H1 (cell line): ENCODE measurements around the gene C5orf58. TPM values are rescaled to one million over a fixed set of nuclear protein-coding genes. Genes with fewer than 3 reads are reported as not detected.

Experiments used
- FOSL1 ChIP-seq: IDR thresholded peaks from 2 replicates; pipeline ENCODE4 v1.6.1; 2011; ENCODE audit warnings: mild to moderate bottlenecking, low read depth, low read length, moderate library complexity; ENCODE audit not compliant: insufficient read depth
- polyA plus RNA-seq, 7 experiments: library from polyadenylated mRNA; depleted of rRNA in 3 of 7; stranded (reverse) in 5 of 7; unstranded in 2 of 7; fragments of >200 nt in 5 of 7; fragments of 200-250 nt in 2 of 7; gene quantifications; 1 replicate in 5 of 7; 2 replicates in 1 of 7; 4 replicates in 1 of 7; pipeline versions ENCODE4 v1.2.1 to v1.2.3, GENCODE V29; 2011 to 2013; ENCODE audit warnings: missing spikeins in 2 of 7, mixed read lengths in 2 of 7
- total RNA-seq: library from RNA; stranded (reverse); fragmentation: NEBNext Ultra II Directional; extraction: Animal tissue kit (Norgen Biotek cat#: 25700); gene quantifications from 2 replicates; pipeline ENCODE4 v1.2.1, GENCODE V29; 2021

The C5orf58 gene
- total and polyA plus RNA-seq, 2 of the 8 experiments (the other 6 are each of a cell fraction or from before 2014, with no cell fraction given) = 0.24 to 1.6 TPM

- no peak for TF ChIP-seq FOSL1
These were observed 48.0 kb upstream of the C5orf58 start (continued) for GRCh38 chr5:170184737-170185136.
